SIG-M5 (cell line): ENCODE measurements around the gene PLCL2.
"Not testable (repeated sequence)": the region's sequence is repeated elsewhere in the genome, so short reads cannot be mapped to it uniquely, and the experiment has no call there.

Experiments used
- DNase-seq: peaks from one replicate; lab custom pipeline; 2025; lab: John Stamatoyannopoulos, UW

PLCL2 gene

DNA sequence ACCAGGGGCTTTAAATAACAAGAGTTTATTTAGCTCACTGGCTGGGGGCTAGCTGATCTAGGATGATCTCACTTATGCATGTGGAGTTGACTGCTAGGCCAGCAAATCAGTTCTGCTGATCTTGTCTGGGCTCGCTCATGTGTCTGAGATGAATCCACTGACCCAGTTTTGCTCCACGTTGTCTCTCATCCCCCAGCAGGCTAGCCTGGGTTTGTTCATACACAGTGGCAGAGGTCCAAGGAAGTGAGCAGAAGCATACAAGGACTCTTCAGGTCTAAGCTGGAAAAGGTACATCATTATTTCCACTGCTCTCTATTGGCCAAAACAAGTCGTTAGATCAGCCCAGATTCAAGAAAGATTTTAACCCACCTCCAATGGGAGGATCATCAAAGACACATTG, 238.0 kb downstream of the PLCL2 start:
- no peak for DNase-seq

DNA sequence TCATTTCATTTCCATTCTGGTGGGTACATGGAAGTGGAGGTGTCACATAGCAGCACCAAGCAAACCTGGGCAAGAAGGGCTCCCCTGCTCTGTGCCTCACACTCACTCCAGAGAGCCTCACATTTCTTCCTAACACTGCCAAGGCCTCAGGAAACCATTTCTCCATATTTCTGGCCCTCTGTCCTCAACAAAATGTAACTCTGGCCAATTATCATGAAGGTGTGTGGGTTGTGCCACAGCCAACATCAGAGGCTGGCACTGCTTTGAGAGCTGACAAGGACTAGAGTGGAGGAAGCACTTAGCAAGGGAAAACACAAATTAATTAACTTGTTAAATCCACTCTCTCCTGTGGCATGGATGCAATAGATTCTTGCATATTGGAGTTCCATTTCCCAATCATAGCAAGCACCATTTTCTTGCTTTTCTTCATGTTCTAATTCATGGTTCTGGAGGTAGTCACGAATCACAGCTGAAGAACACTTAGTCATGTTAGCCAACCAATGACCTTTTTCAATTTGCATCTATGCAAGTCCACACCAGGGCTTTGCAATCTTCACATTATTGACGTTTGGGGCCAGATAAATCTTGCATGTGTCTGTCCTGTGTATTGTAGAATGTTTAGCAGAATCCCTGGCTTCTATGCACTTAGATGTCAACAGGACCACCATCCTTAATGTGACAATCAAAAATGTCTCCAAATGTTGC, 241.1 kb downstream of the PLCL2 start:
- DNase-seq, result no peak

DNA sequence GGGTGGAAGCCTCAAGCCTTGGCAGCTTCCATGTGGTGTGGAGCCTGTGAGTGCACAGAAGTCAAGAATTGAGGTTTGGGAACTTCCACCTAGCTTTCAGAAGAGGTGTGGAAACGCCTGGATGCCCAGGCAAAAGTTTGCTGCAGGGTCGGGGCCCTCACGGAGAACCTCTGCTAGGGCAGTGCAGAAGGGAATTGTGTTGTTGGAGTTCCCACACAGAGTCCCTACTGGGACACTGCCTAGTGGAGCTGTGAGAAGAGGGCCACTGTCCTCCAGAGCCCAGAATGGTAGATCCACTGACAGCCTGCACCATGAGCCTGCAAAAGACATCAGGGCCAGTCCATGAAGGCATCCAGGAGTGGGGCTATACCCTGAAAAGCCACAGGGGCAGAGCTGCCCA, 243.9 kb downstream of the PLCL2 start:
- not testable (repeated sequence) for DNase-seq

DNA sequence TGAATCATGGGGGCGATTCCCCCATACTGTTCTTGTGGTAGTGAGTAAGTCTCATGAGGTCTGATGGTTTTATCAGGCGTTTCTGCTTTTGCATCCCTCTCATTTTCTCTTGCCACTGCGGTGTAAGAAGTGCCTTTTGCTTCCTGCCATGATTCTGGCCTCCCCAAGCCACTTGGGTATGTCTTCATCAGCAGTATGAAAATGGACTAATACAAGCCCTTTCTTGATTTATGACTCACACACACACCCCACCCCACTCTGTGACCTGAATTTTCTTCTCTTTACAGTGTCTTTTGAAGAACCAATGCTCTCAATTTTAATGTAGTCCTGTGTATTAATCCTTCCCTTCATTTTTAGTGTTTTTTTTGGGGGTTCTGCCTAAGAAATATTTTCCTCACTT, 244.8 kb downstream of the PLCL2 start:
- no peak for DNase-seq

DNA sequence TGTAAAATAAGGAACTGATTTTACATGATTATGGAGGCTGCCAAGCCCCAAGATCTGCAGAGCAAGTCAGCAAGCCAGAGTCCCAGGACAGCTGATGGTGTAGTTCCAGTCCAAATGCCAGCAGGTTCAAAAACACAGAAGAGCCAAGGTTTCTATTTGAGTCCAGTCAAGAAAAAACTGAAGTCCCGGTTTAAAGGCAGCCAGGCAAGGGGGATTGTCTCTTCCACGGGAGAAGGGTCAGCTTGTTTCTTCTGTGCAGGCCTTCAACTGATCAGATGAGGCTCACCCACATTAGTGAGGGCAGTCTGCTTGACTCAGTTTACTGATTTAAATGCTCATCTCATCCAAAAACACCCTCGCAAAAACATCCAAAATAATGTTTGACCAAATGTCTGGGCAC, 246.2 kb downstream of the PLCL2 start:
- no peak for DNase-seq

DNA sequence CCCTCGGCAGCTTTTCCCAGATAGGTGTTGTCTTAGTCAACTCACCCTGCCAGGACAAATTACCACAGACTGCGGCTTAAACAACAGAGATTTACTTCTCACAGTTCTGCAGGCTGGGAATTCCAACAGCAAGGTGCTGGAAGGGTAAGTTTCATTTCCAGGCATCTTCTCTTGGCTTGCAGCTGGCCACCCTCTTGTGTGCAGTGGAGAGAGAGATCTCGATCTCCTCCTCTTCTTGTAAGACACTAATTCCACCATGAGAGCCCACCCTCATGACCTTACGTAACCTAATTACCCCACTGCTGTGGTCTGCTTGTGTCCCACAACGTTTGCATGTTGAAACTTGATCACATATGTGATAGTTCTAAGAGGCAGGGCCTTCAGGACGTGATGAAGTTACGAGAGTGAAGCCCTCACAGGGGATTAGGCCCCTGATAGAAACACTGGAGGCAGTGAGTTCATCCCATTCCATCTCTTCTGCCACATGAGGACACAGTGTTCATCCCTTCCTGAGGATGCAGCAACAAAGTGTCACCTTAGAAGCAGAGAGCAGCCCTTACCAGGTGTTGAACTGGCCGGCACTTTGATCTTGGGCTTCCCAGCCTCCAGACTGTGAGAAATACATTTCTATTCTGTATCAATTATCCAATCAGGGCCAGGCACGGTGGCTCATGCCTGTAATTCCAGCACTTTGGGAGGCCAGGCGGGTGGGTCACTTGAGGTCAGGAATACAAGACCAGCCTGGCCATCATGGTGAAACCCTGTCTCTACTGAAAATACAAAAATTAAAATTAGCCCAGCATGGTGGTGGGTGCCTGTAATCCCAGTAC, 247.7 kb downstream of the PLCL2 start:
- no peak for DNase-seq

DNA sequence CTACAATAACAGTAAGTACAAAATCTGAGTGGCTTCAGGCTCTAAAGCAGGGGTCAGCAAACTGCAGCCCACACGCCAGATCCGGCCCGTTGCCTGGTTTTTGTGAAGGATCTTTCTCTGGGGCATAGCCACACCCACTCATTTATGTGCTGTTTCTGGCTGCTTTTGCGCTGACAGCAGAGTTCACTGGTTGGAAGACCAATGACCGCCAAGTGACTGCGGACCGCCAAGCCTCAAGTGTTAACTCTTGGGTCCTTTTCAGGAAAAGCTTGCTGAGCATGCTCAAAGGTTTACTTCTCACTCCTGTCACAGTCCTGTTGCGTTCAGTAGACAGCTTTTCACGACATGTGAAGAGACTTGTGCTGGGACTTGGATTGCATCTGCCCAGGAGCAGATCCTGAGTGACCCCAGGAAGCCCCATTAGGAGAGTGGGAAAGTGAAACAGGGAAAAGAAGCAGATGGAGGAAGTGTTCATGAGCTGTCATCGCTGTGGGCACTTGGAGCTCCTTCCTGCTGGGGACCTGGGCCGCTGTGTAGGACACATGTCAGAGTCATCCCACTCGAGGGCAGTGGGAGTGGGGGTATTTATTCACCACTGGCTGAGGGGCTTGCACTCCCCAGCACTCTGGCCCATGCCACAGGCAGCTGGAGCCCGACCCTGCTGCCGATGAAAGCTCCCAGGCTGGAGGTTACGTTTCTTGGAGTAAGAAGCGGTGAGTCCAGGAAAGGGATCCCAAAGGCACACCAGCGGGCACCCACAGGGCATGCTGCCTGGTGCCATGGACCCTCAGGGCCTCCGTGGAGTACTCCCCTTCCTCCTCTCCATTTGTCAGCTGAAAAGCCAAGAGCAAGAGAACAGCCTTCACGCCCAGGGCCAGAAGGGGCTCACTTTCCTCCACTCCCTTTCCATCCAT, 249.1 kb downstream of the PLCL2 start:
- no peak for DNase-seq

DNA sequence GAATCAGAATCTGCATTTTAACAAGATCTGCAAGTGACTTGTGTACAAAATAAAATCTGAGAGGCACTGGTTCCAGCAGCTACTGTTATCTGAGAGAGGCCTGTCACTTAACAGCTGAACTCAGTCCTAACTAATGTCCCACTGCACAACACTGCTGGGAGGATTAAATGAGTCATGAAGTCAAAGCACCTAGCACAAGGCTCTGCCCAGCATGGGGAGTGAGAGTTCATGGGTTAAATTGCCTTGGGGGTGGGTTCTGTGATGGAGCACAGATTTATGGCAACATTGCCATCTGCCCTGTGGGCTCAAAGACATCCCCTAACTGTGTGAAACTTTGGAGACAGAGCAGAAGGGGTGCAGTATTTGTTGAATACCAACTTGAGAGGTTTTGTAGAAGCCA, 250.9 kb downstream of the PLCL2 start:
- no peak for DNase-seq

DNA sequence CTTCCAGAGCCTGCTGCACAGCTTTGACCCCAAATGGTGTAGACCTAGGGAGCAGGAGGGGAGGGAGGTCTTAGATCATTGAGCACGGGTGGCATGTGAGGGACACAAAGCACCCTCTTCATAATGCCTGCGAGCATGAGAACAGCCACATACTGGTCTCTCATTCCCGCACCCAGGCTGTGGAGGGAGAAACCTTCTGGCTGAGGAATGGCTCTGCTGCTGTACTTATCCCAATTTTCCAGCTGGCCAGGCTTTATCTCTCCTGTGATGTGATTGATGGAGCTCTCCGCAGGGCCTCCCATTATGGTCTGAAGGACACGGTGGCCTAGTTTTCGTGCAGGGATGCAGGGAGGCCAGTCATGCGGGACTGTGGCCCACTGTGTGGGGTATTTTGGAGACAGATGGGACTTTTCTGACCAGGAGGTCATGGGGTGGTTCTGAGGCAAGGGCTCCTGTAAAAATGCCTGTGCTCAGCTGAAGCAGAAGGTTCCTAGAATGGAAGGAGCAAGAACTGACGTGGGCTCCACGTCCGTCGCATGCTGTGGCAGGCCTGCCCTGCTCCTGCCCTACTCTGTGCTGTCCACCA, 251.5 kb downstream of the PLCL2 start:
- no peak for DNase-seq

DNA sequence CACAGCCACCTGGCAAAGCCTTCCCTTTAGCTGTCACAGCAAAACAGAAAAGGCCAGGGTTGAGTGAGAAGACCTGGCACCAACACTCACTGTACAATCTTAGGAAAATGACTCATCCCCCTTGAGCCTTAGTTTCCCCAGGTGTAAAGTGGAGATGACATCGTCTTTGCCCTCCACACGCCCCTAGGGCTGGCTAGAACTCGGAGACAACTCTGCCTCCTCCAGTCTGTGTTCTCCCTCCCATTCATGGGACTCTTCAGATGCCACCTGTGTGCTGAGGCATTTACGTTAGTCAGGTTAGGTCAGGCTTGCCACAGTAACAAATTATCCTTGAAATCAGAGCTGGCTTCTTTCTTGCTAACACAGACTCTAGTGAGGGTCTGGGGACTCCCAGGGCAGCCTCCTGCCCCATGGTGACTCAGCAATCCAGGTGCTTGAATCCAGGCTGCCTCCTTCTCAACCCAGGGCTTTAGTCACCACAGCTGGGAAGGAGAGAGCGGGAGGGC, 252.6 kb downstream of the PLCL2 start:
- DNase-seq, result no peak

DNA sequence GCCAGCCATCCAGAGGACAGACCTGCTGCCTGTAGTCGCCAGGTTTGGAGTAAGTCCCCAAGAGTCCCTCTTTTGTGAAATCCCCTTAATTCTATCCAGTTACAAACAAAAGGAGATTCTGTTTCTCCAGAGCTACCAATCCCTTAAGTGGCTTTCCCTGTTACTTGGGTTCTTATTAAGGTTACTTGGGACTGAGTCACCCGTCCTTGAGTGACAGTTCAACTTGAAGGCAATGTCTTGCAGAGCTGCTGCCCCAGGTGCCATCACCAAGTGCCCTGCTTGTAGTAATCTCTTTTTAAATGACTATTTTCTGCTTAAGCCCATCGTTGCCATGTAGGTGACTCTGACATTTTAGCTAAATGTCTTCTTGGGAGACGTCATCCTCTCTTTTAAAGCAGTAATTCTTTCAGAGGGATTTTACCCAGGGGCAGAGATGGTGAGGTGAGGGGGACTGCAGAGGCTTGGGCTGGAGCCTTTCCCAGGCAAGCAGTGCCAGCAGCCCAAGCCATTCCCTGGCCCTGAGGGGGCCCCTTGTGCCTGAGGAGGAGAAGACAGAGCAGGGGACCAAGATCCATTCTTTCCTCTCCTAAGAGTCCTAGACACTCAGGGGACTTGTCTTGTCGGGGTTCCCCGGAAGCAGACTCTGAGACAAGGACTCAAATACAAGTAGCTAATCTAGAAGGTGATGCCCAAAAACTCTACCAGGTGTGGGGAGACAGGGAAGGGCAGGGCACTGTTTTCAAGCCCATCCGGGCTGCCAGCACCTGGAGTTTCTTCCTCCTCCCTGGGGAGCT, 253.7 kb downstream of the PLCL2 start:
- DNase-seq, result no peak
